ENCODE measurements around the gene TXNDC16.

The TXNDC16 gene

GRCh38 chr14:52553671-52554575 is 1.6 kb upstream of the TXNDC16 start:
- ChIA-PET POLR2A (interaction anchor here (1.5 kb wide), 1 partner anchor 9 kb away, joined by 4 read pairs; no protein-coding TSS in a partner anchor), CTCF (interaction anchor here (1.4 kb wide), 1 partner anchor 9 kb away, joined by 4 read pairs; no protein-coding TSS in a partner anchor)
- H3K4me3 ChIP-seq (ENCODE audit: low read depth, low read length): peak overlapping the region; percentile 76
- no peak for TF ChIP-seq CTCF (IDR thresholded peaks at IDR 0.05; ENCODE audit: insufficient read depth, low read length, missing control alignments)
- DNase-seq (ENCODE audit: low read depth, low spot score): no peak

DNA sequence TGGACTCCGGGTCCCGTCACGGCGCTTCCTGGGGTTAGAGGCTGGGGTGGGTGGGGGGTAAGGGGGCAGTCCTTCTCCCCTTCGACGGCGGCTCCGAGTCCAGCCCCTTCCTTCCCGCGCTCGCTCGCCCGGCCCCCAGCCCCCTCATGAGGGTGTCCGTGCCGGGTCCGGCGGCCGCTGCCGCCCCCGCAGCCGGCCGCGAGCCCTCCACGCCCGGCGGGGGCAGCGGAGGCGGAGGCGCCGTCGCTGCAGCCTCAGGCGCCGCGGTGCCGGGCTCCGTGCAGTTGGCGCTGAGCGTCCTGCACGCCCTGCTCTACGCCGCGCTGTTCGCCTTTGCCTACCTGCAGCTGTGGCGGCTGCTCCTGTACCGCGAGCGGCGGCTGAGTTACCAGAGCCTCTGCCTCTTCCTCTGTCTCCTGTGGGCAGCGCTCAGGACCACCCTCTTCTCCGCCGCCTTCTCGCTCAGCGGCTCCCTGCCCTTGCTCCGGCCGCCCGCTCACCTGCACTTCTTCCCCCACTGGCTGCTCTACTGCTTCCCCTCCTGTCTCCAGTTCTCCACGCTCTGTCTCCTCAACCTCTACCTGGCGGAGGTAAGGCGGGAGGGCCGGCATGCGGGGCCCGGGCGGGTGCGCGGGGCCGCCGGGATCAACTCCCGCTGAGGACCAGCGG is 831 bp upstream of the TXNDC16 start:
- H3K4me3 ChIP-seq (ENCODE audit: low read depth, low read length): peak overlapping the region; percentile 76
- POLR2A ChIA-PET: interaction anchor here (1.5 kb wide), 1 partner anchor 9 kb away, joined by 4 read pairs; no protein-coding TSS in a partner anchor
- CTCF ChIA-PET: interaction anchor here (1.0 kb wide), 1 partner anchor 33 kb away, joined by 3 read pairs; no protein-coding TSS in a partner anchor
- TF ChIP-seq CTCF (IDR thresholded peaks at IDR 0.05; ENCODE audit: insufficient read depth, low read length, missing control alignments): no peak
- DNase-seq (ENCODE audit: low read depth, low spot score): no peak

DNA sequence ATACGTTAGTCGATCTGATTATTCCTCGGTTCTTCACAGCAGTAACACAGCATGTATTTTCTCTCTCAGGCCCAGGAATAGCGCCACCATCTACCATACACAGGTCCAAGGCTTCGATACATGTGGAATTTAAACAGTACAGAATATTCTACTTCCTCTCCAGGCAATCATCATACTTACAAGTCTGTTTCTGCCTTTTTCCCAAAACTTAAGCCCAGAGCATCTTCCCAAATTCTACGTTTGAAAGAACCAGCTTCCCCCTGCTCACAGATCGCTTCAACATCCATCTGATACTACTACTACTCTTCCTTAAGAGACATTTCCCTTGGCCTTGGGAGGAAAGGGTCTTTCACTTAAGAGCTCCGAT is 626 bp downstream of the TXNDC16 start:
- CTCF ChIA-PET: interaction anchor here (0.9 to 2.4 kb wide), 4 partner anchors 8 to 251 kb away, joined by 3 to 8 read pairs (median 6); no protein-coding TSS in a partner anchor
- no peak for DNase-seq (ENCODE audit: low read depth, low spot score)
- TF ChIP-seq CTCF (IDR thresholded peaks at IDR 0.05; ENCODE audit: insufficient read depth, low read length, missing control alignments): peak; percentile 27
- H3K4me3 ChIP-seq (ENCODE audit: low read depth, low read length): peak overlapping the region; percentile 84
- POLR2A ChIA-PET: no interaction called here

DNA sequence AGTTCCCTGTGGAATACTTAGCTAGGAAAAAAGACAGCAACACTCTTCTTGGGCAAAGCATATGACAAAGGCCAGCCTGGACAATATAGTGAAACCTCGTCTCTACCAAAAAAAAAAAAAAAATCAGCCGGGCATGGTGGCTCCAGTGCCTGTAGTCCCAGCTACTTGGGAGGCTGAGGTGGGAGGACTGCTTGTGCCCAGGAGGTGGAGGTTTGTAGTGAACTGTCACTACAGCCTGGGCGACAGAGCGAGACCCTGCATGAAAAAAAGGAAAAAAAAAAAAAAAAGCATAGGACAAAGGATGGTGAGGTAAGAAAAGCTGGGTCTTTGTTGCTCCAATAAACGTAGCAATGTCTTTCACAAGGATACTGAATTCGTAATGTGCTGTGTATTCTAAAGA is 1.1 kb downstream of the TXNDC16 start:
- no peak overlapping the region; the same call in 1 of the 2 replicates for H3K4me3 ChIP-seq (ENCODE audit: low read depth, low read length)
- CTCF ChIA-PET: interaction anchor here (0.8 to 2.4 kb wide), 4 partner anchors 9 to 251 kb away, joined by 3 to 8 read pairs (median 4); no protein-coding TSS in a partner anchor
- no peak for DNase-seq (ENCODE audit: low read depth, low spot score)
- no peak for TF ChIP-seq CTCF (IDR thresholded peaks at IDR 0.05; ENCODE audit: insufficient read depth, low read length, missing control alignments)
- POLR2A ChIA-PET: no interaction called here

DNA sequence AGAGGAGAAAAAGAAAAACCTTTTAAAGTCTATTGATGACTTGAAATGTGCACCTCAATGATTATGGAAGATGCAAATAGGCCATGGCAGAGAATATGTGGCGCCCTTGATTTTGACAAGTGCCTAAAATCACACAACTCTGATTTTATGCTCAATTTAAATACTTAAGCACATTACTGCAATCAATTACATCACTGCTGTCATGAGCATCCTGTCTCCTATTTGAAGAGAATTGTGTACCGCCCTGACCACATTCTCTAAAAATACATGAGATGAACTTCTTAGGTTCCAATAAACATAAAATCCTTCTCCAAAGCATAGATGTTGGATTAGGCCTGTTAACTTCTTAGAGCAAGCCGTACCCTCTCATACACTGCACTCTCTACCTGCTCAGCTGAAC is 1.6 kb downstream of the TXNDC16 start:
- ChIA-PET CTCF (interaction anchor here (0.8 to 2.4 kb wide), 3 partner anchors 9 to 14 kb away, joined by 3 to 8 read pairs (median 3); no protein-coding TSS in a partner anchor), POLR2A (no interaction called here)
- no peak for DNase-seq (ENCODE audit: low read depth, low spot score)
- TF ChIP-seq CTCF (IDR thresholded peaks at IDR 0.05; ENCODE audit: insufficient read depth, low read length, missing control alignments): no peak
- H3K4me3 ChIP-seq (ENCODE audit: low read depth, low read length): no peak overlapping the region

DNA sequence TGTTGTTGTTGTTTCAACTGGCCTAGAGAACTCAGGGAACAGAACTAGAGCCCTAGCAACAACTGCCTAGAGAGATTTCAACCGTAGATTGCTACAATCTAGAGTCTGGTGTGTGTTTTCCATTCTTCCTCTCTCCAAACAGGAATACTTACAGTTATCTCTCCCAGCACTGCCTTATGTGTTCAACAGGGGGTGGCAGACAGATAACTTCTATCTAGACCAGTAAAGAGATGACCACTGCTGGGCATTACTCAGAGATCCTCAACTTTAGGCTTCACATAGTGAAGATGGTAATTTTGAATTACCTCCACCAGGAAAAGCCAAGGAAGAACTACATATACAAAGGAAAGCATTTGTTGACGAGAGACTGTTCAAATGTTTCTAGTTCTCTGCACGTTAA is 4.8 kb downstream of the TXNDC16 start:
- no peak for DNase-seq (ENCODE audit: low read depth, low spot score)

More for the DNA sequence above, 4.8 kb downstream of the TXNDC16 start:
- POLR2A ChIA-PET: no interaction called here
- CTCF ChIA-PET: no interaction called here
- no peak overlapping the region for H3K4me3 ChIP-seq (ENCODE audit: low read depth, low read length)
- no peak for TF ChIP-seq CTCF (IDR thresholded peaks at IDR 0.05; ENCODE audit: insufficient read depth, low read length, missing control alignments)
